Measurements from ENCODE around the gene SLC26A8.
"Not testable (repeated sequence)": the region's sequence is repeated elsewhere in the genome, so short reads cannot be mapped to it uniquely, and the experiment has no call there.

The SLC26A8 gene

GRCh38 chr6:36000451-36000850 is 24.0 kb downstream of the SLC26A8 start:
- DNase-seq, result no peak

- no peak for DNase-seq
Observed at GRCh38 chr6:35993150-35993549, 31.3 kb downstream of the SLC26A8 start.

GRCh38 chr6:35988047-35988446 is 36.4 kb downstream of the SLC26A8 start:
- DNase-seq, result not testable (repeated sequence)

GRCh38 chr6:35984701-35985100 is 39.7 kb downstream of the SLC26A8 start:
- DNase-seq, result no peak

- DNase-seq, result no peak
Observed at GRCh38 chr6:35980991-35981645, 43.3 kb downstream of the SLC26A8 start.

GRCh38 chr6:35980126-35980525 is 44.3 kb downstream of the SLC26A8 start:
- not testable (repeated sequence) for DNase-seq

GRCh38 chr6:35977308-35977707 is 47.1 kb downstream of the SLC26A8 start:
- no peak for DNase-seq

- DNase-seq, result no peak
Observed at GRCh38 chr6:35973670-35974222, 50.7 kb downstream of the SLC26A8 start.

GRCh38 chr6:35972471-35973367 is 51.7 kb downstream of the SLC26A8 start:
- no peak for DNase-seq

- no peak for DNase-seq
Observed at GRCh38 chr6:35970181-35970580, 54.3 kb downstream of the SLC26A8 start.

GRCh38 chr6:35969646-35970045 is 54.8 kb downstream of the SLC26A8 start:
- no peak for DNase-seq

- DNase-seq, result no peak
Observed at GRCh38 chr6:35968821-35969220, 55.6 kb downstream of the SLC26A8 start.

GRCh38 chr6:35967076-35967774 is 57.2 kb downstream of the SLC26A8 start:
- DNase-seq, result no peak

GRCh38 chr6:35962779-35963560 is 61.5 kb downstream of the SLC26A8 start:
- DNase-seq, result no peak

GRCh38 chr6:35960187-35960586 is 64.3 kb downstream of the SLC26A8 start:
- no peak for DNase-seq

GRCh38 chr6:35955970-35956369 is 68.5 kb downstream of the SLC26A8 start:
- DNase-seq, result peak in 1 of 2 donors; percentile 6

- DNase-seq, result no peak
Observed at GRCh38 chr6:35955521-35955920, 68.9 kb downstream of the SLC26A8 start.

- no peak for DNase-seq
Observed at GRCh38 chr6:35955071-35955470, 69.4 kb downstream of the SLC26A8 start.

GRCh38 chr6:35954333-35954732 is 70.1 kb downstream of the SLC26A8 start:
- no peak for DNase-seq

- DNase-seq, result no peak
Observed at GRCh38 chr6:35948725-35949124, 75.7 kb downstream of the SLC26A8 start.

- DNase-seq, result no peak
Observed at GRCh38 chr6:35945650-35946025, 78.8 kb downstream of the SLC26A8 start.

GRCh38 chr6:35943390-35943789 is 81.1 kb downstream of the SLC26A8 start:
- no peak for DNase-seq

Measured in CD4-positive, alpha-beta T cell treated with Interleukin-1 beta for 1 hour (primary cell).